Measurements from ENCODE around the gene UGT2B7. TPM values are rescaled to one million over a fixed set of nuclear protein-coding genes. Genes with fewer than 3 reads are reported as not detected.
"Not testable (repeated sequence)": the region's sequence is repeated elsewhere in the genome, so short reads cannot be mapped to it uniquely, and the experiment has no call there.

UGT2B7 gene
- total RNA-seq, 6 donors from 2014 or later = 0.24 to 1.1 (median 0.30) TPM; not detected in 3

- H3K9me3 ChIP-seq = no peaks in the 10 kb centered on the region
- H3K27ac ChIP-seq = no peak overlapping the region
- no peaks in the 10 kb centered on the region for H3K27me3 ChIP-seq
- no peaks in the 10 kb centered on the region for H3K4me1 ChIP-seq
- WGBS, 2 donors = 4 to 38% methylated on average over 2 of the region's 2 CpGs
- H3K4me3 ChIP-seq = no peak overlapping the region
- DNase-seq = no peak
- no peak for TF ChIP-seq POLR2AphosphoS5 (IDR thresholded peaks at IDR 0.05)
- no peak for TF ChIP-seq POLR2A (IDR thresholded peaks at IDR 0.05)
- no peak for TF ChIP-seq EP300 (IDR thresholded peaks at IDR 0.05)
- TF ChIP-seq, protein P1, sequence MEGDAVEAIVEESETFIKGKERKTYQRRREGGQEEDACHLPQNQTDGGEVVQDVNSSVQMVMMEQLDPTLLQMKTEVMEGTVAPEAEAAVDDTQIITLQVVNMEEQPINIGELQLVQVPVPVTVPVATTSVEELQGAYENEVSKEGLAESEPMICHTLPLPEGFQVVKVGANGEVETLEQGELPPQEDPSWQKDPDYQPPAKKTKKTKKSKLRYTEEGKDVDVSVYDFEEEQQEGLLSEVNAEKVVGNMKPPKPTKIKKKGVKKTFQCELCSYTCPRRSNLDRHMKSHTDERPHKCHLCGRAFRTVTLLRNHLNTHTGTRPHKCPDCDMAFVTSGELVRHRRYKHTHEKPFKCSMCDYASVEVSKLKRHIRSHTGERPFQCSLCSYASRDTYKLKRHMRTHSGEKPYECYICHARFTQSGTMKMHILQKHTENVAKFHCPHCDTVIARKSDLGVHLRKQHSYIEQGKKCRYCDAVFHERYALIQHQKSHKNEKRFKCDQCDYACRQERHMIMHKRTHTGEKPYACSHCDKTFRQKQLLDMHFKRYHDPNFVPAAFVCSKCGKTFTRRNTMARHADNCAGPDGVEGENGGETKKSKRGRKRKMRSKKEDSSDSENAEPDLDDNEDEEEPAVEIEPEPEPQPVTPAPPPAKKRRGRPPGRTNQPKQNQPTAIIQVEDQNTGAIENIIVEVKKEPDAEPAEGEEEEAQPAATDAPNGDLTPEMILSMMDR (IDR thresholded peaks at IDR 0.05) = no peak
- no peak for ATAC-seq (ENCODE audit: low FRiP score in 2 of 2)
- no peaks in the 10 kb centered on the region for H3K36me3 ChIP-seq
These were observed 958 bp upstream of the UGT2B7 start for GRCh38 chr4:69095301-69095731.

GRCh38 chr4:69096810-69097209 lies 536 bp downstream of the UGT2B7 start:
- Histone ChIP-seq H3K9me3 (no peaks in the 10 kb centered on the region), H3K4me1 (no peaks in the 10 kb centered on the region), H3K27ac (no peak overlapping the region), H3K4me3 (no peak overlapping the region), H3K36me3 (no peaks in the 10 kb centered on the region), H3K27me3 (no peaks in the 10 kb centered on the region)
- no peak for ATAC-seq (ENCODE audit: low FRiP score in 2 of 2)
- TF ChIP-seq POLR2A (IDR thresholded peaks at IDR 0.05) (no peak), EP300 (IDR thresholded peaks at IDR 0.05) (no peak), POLR2AphosphoS5 (IDR thresholded peaks at IDR 0.05) (no peak)
- TF ChIP-seq, protein P1 (IDR thresholded peaks at IDR 0.05) = no peak
- 67 to 71% methylated on average over 3 of the region's 3 CpGs for WGBS, 2 donors
- no peak for DNase-seq

GRCh38 chr4:69098470-69098869 lies 2.2 kb downstream of the UGT2B7 start:
- H3K4me1 ChIP-seq = no peaks in the 10 kb centered on the region
- DNase-seq (no peak), ATAC-seq (ENCODE audit: low FRiP score in 2 of 2) (no peak)
- H3K4me3 ChIP-seq = no peak overlapping the region
- H3K27ac ChIP-seq = no peak overlapping the region
- TF ChIP-seq, protein P1 (IDR thresholded peaks at IDR 0.05) = no peak
- no peak for TF ChIP-seq POLR2A (IDR thresholded peaks at IDR 0.05)
- no peak for TF ChIP-seq EP300 (IDR thresholded peaks at IDR 0.05)
- no peak for TF ChIP-seq POLR2AphosphoS5 (IDR thresholded peaks at IDR 0.05)
- H3K36me3 ChIP-seq = no peaks in the 10 kb centered on the region
- 56 to 61% methylated on average over 4 of the region's 4 CpGs for WGBS, 2 donors
- no peaks in the 10 kb centered on the region for H3K9me3 ChIP-seq
- H3K27me3 ChIP-seq = no peaks in the 10 kb centered on the region

DNA sequence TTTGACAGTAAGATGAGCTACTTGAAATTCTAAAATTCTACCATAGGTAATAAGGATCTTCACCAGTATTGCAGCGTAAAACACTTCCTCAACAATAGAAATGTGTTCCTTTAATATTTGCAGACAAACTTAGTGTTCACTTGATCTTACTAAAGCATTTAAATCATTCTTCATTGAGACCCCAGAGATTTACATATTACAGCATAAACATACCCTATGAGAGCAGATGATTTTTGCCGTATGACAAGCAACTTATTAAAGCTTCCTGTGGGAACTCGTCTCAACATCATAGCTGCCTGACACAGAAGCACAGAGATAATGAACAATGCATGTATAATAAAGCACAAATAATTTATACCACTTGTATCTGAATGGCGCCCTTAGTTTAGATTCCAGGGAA lies 3.6 kb downstream of the UGT2B7 start:
- H3K4me3 ChIP-seq = no peak overlapping the region
- TF ChIP-seq POLR2AphosphoS5 (IDR thresholded peaks at IDR 0.05) (no peak), POLR2A (IDR thresholded peaks at IDR 0.05) (no peak), EP300 (IDR thresholded peaks at IDR 0.05) (no peak)
- TF ChIP-seq, protein P1 (IDR thresholded peaks at IDR 0.05) = no peak
- H3K9me3 ChIP-seq = no peaks in the 10 kb centered on the region
- H3K27me3 ChIP-seq = no peaks in the 10 kb centered on the region
- DNase-seq = no peak
- no peak for ATAC-seq (ENCODE audit: low FRiP score in 2 of 2)
- no peaks in the 10 kb centered on the region for H3K36me3 ChIP-seq
- no peaks in the 10 kb centered on the region for H3K4me1 ChIP-seq
- H3K27ac ChIP-seq = no peak overlapping the region
- WGBS, 2 donors = 72 to 77% methylated on average over 4 of the region's 4 CpGs

- H3K4me3 ChIP-seq; H3K9me3 ChIP-seq; H3K27ac ChIP-seq; ATAC-seq (ENCODE audit: low FRiP score in 2 of 2); H3K4me1 ChIP-seq; H3K36me3 ChIP-seq; H3K27me3 ChIP-seq: not testable (repeated sequence)
- DNase-seq = peak in 1 of 2 donors; percentile 43
- WGBS, 2 donors = 68 to 73% methylated on average over 2 of the region's 2 CpGs
These were observed 6.4 kb downstream of the UGT2B7 start for GRCh38 chr4:69102668-69103067.
